HG02981 (cell line): Measurements from ENCODE around the gene NAP1L4.
A peak's percentile ranks its signal among the peaks of the same experiment; 100 is the strongest.

Experiments
- ATAC-seq: cut with Tn5 transposase; IDR thresholded peaks from one replicate; pipeline ENCODE4 v1.9.1; 2021; ENCODE audit warnings: mild to moderate bottlenecking, moderate library complexity; ENCODE audit not compliant: unreplicated experiment

The NAP1L4 gene

DNA sequence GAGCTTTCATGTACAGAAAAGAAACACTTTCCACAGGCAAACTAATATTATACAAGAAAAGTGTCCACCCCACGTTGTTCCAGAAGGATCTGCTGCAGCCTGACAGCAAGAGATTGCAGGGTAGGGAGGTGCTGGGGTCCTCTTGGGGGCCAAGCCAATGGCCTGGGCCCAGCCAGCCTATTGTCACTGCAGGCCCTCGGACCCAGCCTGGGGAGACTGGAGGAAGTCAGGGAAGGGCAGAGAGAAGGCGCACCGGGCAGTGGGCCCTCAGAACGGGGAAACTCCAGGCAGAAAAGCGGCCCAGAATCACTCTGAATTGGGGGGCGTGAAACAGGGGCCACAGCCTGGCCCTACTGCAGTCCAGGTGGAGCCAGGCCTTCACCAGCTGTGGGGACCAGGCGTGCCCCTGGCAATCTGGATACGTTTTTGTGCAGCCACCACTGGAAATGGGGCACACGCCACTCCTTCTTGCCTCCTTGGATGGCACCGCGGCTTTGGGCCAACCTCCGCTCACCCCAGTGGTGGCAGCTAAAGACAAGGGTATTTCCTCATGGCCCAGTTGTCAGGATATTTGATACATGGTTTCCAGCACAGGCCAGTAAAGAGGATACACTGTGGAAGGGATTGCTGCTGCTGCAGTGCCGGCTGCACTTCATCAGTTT lies 3.9 kb upstream of the NAP1L4 start:
- no peak for ATAC-seq

DNA sequence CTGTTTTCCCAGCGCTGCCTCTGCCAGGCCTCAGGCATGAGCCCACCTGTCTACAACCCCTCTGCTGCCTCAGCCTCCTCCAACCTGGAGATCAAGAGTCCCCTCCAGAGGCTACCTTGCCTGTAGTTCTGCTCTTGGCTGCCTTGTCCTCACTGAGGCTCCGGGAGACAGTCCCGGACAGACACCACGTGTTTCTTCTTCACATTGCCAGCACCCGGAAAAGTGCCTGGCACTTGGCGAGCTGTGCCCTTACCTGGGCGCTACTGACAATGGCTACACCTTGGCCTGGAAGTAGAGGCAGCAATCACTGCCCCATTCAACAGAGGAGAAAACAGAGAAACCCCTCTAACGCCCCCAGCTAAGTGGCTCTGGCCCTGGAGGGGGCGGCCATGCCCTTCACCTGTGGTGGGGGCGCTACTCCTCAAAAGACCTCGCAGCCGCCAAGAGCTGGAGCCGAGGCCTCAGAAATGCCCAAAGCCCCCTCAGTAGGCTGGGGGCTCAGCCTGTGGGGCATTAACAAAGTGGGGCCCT lies 3.0 kb upstream of the NAP1L4 start:
- no peak for ATAC-seq

DNA sequence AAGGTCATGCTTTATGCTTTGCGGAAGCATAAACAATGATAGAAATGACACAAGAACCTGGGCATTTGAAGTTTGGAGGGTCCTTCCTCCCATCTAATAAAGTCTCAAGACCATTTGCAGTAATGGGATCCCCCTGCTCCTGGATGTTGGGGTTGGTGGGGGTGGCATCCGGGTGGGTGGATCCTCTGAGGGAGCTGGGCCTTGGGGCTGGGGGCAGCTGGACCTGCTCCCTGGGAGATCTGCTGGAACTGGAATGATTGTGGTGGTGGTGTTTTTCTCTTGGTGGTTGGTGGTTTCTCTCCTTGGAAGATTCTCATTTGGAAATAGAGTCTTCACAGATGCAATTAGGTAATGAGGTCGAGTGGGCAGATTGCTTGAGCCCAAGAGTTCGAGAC lies 2.2 kb upstream of the NAP1L4 start:
- ATAC-seq = no peak

DNA sequence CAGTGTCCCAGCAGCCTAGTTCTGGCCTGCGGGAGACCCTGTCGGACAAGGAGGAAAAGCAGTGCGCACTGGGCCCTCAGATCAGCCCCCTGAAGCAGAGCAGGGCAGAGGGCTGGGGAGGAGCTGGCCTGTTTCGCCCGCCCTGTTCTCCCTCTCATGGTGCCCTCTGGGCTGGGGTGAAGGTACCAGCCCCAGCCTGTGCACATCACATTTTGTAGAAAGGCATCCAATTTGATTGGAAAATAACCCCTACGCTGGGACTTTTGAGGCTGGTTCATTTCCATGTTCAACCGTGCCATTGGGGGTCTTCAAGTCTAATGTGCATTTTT lies 832 bp upstream of the NAP1L4 start:
- ATAC-seq = no peak

DNA sequence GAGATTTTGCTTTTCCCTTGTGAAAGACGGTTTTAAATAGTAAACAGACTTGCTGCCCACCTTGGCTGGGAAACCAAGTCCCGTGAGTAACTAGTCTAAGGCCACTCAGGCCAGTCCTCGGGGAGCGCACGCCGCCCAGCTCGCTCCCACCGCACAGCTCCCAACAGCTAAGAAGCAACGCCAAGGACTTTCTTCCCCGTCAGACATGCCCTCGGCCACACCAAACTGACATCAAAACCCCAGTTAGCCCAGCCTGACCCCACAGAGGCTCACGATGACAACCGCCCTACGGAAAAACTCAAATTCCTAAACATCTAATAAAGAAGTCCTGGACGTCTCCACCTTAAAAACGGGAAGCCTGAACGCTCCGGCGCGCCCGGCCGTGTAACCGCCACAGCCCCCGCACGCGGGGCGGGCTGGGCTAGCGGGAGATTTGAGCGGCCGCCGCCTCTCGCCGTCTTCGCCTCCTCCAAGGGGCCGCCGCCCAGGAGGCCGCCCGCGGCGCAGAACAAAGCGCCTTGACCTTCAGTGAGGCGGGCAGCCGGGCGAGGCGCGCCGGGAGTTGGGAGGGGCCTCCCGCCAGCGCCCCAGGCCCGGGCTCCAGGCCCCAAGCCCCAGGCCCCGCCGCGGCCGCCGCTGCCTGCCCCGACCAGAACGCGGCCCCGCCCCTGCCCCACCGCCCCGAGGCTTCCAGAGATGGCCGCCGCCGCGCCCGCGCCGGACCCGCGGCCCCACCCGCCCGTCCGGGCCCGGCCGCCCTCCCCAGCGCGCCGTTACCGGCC lies 486 bp downstream of the NAP1L4 start:
- ATAC-seq = peak; percentile 34

DNA sequence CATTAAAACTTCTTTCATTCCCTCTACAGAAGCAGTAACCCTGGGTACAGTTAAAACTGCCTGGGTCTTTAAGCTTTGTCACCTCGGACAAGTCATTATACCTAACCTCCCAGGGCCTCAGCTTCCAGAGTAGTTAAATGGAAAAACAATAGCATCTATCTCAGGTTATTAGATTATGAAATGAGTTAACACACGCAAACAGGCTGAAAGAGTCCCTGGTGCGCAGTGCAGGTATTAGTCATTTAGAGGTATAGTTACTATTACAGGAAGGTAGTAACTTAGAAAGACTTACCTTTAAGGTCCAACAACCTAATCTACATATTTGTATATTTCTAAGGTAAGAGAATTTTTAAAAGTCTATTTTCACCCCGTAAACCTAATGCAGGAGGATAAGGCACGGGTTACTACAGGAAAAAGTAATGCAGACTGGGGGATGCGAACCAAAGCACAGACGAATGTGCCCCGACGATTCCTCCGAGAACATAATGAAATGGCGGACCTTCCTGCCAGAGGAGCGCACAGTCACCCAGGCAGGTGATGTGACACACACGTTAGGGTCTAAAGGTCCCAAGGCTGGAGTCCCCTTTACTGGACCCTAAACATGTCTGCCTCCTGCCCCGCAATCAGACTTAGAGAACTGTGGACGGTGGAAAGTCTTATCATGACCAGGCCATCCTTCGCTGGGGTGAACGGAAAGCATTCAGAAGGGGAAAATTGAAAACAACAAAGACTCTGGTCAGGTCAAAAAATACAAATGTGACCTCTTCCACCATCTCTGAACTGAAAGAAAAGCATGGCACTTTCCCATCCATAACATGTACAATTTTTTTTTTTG lies 1.3 kb downstream of the NAP1L4 start:
- no peak for ATAC-seq

DNA sequence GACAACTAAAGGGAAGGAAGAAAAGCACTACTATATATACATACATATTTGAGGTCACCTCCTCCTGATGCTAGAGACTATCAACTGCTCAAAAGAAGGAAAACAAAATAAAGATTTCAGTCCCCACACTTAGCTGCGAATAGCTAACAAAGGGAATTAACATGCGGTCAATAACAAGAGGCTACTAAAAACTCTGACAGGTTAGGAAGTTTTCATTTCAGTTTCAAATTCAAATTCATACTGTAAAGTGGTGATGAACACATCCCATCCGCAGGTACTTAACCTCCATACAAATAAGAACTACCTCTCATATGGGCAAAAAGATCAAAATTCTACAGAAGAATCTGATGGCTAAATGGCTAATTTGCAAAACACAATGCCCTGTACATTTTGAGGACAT lies 2.6 kb downstream of the NAP1L4 start:
- ATAC-seq = no peak

DNA sequence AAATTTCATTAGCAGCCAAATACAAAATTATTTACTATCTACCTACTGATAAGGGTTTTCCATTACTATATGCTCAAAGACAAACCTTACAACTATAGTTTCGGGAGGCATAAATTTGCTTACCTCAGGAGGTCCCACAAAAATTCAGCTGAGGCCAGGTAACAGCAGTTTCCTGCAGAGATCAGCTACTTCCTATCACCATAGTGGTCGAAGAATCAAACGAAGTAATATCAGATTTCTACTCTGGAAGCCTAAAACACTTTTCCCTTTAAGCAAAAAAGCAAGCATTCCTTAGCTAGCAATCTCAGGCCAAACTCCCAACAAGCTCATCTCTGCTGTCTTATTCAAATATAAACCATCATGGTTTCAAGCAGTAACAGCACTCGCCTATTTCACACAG lies 3.1 kb downstream of the NAP1L4 start:
- no peak for ATAC-seq

DNA sequence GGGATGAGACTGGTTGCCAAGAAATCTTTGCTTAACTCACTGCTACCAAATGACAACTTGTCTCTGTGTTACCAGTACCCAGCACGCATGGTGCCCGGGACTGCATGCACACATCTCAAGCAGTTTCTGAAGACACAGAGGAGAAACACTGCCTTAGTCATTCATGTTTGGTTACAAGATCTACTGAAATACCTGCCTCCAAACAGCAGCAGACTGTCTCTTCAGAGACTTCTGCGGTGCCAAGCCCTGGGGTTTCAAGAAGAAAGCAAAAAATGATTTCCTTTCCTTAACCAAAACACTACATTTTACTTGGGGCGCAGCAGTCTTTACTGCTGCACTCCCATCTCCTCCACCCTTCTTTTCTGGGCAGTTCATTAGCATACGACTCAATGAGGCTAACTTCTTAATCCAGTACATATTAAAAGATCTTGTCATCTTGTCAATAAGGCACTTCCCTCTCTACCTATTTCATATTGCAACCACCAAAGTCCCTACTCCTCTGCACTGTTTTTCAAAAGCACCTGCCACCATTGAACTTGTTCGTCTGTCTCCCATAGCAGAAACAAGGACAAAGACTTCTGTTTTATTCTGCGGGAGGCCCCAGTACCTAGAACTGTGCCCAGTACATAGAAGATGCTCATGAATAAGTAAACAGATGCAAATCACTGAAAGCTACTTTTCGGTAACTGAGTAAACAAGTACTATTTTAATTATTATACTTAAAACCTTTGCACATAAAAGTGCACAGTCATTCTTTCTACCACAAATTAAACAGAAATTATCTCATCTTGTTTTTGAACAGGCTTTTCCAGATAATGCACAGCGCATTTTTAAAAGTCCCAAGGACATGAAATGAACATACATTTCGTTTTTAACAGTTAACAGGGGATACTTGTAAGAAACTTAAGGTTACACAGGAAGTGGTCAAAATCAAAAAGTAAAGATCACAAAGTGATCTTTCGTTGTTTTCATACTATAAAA lies 4.0 kb downstream of the NAP1L4 start:
- ATAC-seq = no peak

DNA sequence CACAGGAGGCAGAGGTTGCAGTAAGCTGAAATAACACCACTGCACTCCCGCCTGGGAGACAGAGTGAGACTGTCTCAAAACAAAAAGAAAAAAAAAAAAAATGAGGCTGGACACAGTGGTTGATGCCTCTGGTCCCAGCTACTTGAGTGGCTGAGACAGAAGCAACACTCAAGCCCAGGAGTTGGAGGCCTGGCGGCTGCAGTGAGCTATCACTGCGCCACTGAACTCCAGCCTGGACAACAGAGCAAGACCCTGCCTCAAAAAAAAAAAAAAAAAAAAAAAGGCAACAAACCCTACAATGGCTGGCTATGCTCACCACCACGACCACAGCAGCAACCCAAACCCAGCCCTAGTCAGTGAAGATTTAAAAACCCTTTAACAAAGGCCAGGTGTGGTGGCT lies 8.2 kb downstream of the NAP1L4 start:
- ATAC-seq = no peak

DNA sequence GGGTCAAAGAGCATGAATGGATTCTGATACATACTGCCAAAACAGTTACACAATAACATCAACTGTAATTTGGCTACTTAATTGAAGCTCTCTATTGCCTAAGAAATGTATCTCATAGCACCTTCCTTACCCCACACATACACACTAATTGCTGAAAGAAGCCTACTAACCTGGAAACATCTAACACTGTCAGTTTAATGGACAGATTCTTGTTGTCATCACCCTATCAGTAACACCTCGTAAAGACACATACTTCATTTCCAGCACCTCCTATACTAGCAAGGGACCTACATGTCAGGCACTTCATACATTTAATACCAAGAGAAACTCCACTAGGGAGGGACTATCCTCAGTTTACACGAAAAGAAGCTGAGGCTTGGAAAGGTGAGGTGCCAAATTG lies 9.9 kb downstream of the NAP1L4 start:
- ATAC-seq = no peak

DNA sequence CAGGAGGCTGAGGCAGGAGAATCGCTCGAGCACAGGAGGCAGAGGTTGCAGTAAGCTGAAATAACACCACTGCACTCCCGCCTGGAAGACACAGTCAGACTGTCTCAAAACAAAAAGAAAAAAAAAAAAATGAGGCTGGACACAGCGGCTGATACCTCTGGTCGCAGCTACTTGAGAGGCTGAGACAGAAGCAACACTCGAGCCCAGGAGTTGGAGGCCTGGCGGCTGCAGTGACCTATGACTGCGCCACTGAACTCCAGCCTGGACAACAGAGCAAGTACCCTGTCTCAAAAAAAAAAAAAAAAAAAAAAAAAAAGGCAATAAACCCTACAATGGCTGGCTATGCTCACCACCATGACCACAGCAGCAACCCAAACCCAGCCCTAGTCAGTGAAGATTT lies 11.0 kb downstream of the NAP1L4 start:
- no peak for ATAC-seq

DNA sequence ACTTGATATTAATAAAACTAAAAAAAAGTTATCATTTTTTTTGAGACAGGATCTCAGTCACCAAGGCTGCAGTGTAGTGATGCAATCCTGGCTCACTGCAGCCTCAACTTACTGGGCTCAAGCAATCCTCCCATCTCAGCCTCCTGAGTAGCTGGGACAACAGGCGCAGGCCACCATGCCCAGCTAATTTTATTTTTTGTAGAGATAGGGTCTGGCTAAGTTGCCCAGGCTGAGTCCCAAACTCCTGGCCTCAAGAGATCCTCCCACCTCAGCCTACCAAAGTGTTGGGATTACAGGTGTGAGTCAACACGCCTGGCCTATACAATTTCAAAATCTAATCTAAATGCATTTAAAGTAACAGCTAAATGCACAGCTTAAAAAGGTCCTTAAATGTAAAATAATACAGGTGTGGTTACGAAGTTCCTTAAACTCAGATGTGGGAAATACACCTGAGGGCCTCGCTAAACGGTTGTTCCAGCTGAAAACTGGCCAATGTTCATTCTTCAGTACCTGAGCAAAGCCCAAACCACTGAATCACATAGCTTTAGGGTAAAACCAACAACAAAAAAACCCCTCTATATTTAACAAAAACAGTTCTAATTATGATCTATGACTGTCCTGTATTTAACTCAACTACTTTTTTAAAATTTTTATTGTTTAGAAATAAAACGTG lies 11.8 kb downstream of the NAP1L4 start:
- no peak for ATAC-seq

DNA sequence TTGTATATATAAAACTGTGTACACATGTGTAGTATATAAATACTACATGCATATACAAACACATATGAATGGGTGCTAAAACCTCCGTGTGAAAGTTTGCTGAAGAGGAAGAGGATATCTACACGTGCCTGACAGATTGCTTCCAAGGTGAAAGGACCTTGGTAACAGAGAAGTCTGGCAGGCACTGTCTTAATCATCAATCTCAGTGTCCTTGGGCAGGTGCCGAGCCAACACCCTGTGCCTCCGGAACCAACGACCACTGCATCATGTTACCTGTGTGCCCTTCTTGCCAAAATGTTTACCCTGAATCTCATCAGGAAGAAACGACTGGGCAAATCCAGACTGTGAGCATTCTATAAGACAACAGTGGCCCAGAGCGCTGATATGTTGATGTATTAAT lies 15.0 kb downstream of the NAP1L4 start:
- no peak for ATAC-seq

DNA sequence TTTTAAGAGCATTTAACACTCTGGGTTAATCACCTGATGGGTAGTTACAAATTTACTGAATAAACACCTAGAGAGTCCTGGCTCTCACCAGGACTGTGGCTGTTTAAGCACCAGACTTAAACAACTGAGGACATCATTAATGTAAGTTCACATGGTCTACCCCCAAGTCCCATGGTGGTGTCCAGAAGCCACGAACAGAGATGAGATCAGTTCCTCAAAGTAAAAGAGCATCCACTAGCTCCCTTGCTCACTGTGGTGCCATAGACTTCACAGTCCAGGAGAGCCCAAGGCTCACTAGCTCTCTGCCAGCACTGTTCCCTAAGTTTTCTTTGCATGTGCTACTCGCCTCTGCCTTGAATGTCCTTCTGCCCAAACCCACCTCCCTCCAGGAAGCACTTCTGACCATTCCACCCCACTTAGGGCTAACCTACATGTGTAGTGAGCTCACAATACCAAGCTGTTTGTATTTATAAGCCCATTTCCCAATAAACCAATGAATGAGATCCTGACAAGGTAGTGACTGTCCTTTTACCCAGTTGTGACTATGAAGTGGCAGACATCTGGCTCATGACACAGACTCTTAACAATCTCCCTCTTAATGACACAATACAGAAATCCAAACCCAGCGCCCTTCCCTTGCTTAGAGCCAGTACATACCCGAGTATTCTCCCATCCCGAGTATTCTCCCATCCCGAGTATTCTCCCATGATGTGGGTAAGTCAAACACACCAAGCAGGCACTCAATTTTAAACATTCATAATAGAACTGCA lies 15.7 kb downstream of the NAP1L4 start:
- ATAC-seq = no peak

DNA sequence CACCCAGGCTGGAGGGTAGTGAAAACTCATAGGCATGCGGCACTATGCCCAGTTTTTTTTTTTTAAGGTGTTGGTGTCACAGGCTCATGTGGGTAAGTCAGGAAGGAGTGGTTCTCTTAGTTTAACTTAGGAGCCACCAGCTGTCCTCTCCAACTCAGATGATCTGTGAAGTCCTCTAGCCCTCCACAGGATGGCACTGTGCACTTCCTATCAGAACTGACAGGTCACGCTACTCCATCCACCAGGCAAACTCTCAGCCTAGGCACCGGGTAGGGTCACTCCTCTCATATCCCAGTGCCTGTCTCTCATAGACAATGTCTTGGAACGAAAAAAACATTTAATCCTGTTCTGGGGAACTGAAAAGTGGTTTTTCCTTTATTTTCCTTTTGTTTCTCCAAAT lies 16.5 kb downstream of the NAP1L4 start:
- ATAC-seq = no peak

DNA sequence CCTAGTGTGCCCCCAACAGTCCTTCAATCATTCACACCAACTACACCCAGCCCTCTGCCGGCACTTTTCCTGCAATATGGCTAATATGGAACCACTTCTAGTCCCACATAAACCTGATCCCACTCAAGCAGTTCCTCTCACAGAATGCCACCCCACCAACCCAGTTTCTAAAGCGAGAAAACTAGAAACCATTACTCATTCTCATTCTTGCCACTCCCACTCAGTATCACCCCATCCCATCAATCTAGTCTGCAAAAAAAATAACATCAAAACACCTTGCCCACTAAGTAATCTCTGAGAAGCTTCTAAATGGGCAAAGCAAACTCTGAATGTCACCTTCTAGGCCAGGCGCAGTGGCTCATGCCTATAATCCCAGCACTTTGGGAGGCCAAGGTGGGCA lies 17.9 kb downstream of the NAP1L4 start:
- no peak for ATAC-seq

DNA sequence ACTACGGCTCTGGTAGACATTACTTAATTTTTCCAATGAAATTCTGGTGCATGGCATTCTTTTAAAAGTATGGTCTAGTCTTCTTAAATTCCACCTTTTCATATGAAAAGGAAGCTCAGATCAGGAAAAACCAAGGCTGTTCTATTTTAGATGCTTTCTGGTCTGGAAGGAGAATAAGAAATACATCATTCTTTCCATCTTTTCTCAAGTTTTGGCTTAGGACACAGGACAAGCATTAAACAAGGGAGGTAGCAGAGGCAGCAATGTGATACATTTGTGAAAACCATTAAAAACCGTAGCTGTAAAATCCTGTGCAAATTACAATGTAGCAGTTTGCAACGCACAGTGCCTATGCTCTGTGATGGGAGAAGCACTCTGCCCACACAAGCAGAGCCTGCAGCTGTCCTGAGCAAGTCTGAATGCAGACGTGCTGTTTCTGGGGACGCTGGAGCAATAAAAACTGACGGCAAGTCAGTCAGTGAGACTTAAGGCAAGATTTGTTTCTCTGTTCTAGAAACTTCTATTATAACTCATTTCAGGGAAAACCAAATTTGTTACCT lies 23.7 kb downstream of the NAP1L4 start:
- ATAC-seq = no peak

DNA sequence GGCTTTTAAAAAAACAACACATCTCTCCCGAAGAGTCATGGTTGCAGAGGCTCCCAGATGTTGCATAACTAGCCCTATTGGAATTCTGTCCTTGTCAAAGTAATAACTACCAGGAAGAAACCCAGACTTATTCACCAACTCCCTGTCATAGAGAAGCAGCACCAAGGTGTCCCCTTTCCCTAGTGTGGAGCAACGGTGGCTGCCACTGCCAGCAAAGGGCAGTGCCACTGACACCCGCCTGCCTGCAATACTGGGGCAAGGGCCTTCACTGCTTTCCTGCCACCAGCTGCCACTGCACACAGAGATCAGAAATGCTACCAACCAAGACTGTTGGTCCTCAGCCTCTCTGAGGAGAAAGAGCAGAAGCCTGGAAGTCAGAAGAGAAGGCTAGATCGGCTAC lies 27.3 kb downstream of the NAP1L4 start:
- ATAC-seq = no peak
